Sigmoid colon (tissue), 7 donors: ENCODE data around the gene GSTO1. TPM values are rescaled to one million over a fixed set of nuclear protein-coding genes. Genes with fewer than 3 reads are reported as not detected.
A peak's percentile ranks its signal among the peaks of the same experiment; 100 is the strongest.

ENCODE experiments used
- DNase-seq: peaks from one replicate; pipeline ENCODE4 v3.0.0-alpha.2; 2019
- H3K27ac ChIP-seq, 4 donors: fragments of 200-600 bp; sonication (generic); one replicate each; pipeline ENCODE4 v1.5.1; 2016 to 2019; ENCODE audit warnings: mild to moderate bottlenecking in 1 of 4
- H3K27me3 ChIP-seq, 3 donors: fragments of 200-600 bp; sonication (generic); one replicate each; pipeline ENCODE4 v1.5.1; 2019; ENCODE audit warnings: mild to moderate bottlenecking in 1 of 3
- H3K36me3 ChIP-seq, 4 donors: fragments of 200-600 bp; sonication (generic); one replicate each; pipeline ENCODE4 v1.5.1; 2016 to 2019
- H3K4me1 ChIP-seq, 4 donors: fragments of 200-600 bp; sonication (generic); one replicate each; pipeline ENCODE4 v1.5.1; 2017 to 2019
- H3K4me3 ChIP-seq, 4 donors: fragments of 200-600 bp; sonication (generic); one replicate each; pipeline ENCODE4 v1.5.1; 2017 to 2019; ENCODE audit warnings: mild to moderate bottlenecking in 2 of 4, moderate library complexity in 1 of 4
- H3K9me3 ChIP-seq, 4 donors: fragments of 200-600 bp in 3 of 4; sonication (generic) in 3 of 4; one replicate each; pipeline versions ENCODE4 v1.5.1 to v1.6.1; 2013 to 2019
- EP300 ChIP-seq, 4 donors: sonication (generic); formaldehyde crosslinking; IDR thresholded peaks; one replicate each; pipeline ENCODE4 v1.6.1; 2017; ENCODE audit warnings: antibody characterized with exemption in 4 of 4
- POLR2A ChIP-seq, 2 donors: fragments of 450-650 bp; IDR thresholded peaks; one replicate each; pipeline ENCODE4 v1.6.1; 2016; ENCODE audit warnings: antibody characterized with exemption in 2 of 2, mild to moderate bottlenecking in 2 of 2, moderate library complexity in 2 of 2
- POLR2AphosphoS5 ChIP-seq, 4 donors: sonication (generic); formaldehyde crosslinking; IDR thresholded peaks; one replicate each; pipeline ENCODE4 v1.6.1; 2017; ENCODE audit warnings: antibody characterized with exemption in 4 of 4
- WGBS, 2 donors: extraction: QIAGEN DNeasy Blood & Tissue Kit; methylation state at CpG; one replicate each; pipeline ENCODE4 v1.1.7; 2013; 5-methylcytosine and 5-hydroxymethylcytosine counted together
- intact Hi-C: fragments of 100-400 bp; cut with DNase I; formaldehyde crosslinking; loops from one replicate; pipeline ENCODE4 v1.15.1; 2023
- polyA plus RNA-seq, 3 donors: library from polyadenylated mRNA; stranded (reverse); fragments of 200-250 nt; gene quantifications; one replicate each; pipeline ENCODE4 v1.2.3, GENCODE V29; 2013
- total RNA-seq, 4 donors: library from RNA; depleted of rRNA; stranded (reverse); fragments of >200 nt; gene quantifications; one replicate each; pipeline ENCODE4 v1.1.0, GENCODE V29; 2016
- TF ChIP-seq, protein P1 (sequence below), 4 experiments: fragments of 450-650 bp in 3 of 4; fragments of 200-600 bp in 1 of 4; IDR thresholded peaks; one replicate each; pipeline ENCODE4 v1.5.1; 2016 to 2019; ENCODE audit warnings: antibody characterized with exemption in 4 of 4, mild to moderate bottlenecking in 3 of 4, moderate library complexity in 2 of 4
- donor health status: healthy with polysubstance abuse.
- donor health status: Bipolar disorder and iron deficiency.
- donor health status: healthy.

Gene GSTO1
- total and polyA plus RNA-seq, 7 donors = 77.5 to 189 (median 141) TPM

DNA sequence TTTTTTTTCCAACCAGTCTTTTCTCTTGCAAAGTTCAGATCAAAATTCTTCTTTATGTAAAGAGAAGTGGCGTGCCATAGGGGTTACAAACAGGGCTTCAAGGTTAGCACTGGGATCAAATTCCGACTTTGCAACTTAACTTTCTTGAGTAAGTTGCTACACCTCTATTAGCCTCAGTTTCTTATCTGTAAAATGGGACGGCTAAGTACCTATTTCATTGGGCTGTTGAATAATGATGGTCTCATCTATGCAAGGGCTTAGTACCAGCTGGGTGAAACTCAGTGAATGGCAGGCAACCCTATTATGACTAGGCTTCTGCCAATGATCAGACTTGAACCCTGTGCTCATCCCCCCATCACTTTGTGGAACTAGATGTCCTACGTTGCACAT, 49.7 kb downstream of the GSTO1 start:
- intact Hi-C loops = no loop called here
- Histone ChIP-seq H3K4me3 (no peak overlapping the region), H3K4me1 (peaks cover 0 to 31% (median 24%) of the 10 kb centered on the region in 4 donors), H3K27me3 (no peaks in the 10 kb centered on the region), H3K9me3 (no peaks in the 10 kb centered on the region), H3K27ac (peak overlapping the region in 1 of 4 donors; percentile 92), H3K36me3 (no peaks in the 10 kb centered on the region)
- TF ChIP-seq, protein P1, sequence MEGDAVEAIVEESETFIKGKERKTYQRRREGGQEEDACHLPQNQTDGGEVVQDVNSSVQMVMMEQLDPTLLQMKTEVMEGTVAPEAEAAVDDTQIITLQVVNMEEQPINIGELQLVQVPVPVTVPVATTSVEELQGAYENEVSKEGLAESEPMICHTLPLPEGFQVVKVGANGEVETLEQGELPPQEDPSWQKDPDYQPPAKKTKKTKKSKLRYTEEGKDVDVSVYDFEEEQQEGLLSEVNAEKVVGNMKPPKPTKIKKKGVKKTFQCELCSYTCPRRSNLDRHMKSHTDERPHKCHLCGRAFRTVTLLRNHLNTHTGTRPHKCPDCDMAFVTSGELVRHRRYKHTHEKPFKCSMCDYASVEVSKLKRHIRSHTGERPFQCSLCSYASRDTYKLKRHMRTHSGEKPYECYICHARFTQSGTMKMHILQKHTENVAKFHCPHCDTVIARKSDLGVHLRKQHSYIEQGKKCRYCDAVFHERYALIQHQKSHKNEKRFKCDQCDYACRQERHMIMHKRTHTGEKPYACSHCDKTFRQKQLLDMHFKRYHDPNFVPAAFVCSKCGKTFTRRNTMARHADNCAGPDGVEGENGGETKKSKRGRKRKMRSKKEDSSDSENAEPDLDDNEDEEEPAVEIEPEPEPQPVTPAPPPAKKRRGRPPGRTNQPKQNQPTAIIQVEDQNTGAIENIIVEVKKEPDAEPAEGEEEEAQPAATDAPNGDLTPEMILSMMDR (IDR thresholded peaks at IDR 0.05) = no peak
- no peak for TF ChIP-seq POLR2A (IDR thresholded peaks at IDR 0.05)
- no peak for TF ChIP-seq EP300 (IDR thresholded peaks at IDR 0.05)
- no peak for TF ChIP-seq POLR2AphosphoS5 (IDR thresholded peaks at IDR 0.05)
- WGBS, 2 donors = 88 to 89% methylated on average over 4 of the region's 4 CpGs
- DNase-seq = no peak

DNA sequence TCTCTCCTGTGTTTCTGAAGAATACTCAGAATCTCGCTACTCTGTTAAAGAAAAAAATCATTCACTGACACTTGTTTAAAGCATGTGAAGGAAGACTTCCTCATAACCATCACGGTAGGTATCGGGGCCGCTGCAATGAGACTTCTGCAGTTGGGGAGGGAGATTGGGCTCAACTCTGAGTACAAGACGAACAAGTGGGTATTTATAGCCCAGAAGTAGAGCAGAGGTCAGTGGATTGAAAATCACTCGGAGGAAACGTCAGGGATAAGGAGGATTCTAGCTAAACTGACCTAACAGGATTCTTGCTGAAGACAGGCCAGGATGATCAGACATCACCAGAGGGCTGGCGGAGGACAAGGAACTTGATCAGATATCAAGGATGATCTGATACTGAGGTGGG, 50.2 kb downstream of the GSTO1 start:
- Histone ChIP-seq H3K9me3 (no peaks in the 10 kb centered on the region), H3K27ac (peak overlapping the region in 2 of 4 donors; percentile 3 to 92), H3K4me3 (no peak overlapping the region), H3K36me3 (no peaks in the 10 kb centered on the region), H3K4me1 (peaks cover 0 to 27% (median 20%) of the 10 kb centered on the region in 4 donors), H3K27me3 (no peaks in the 10 kb centered on the region)
- TF ChIP-seq, protein P1 (IDR thresholded peaks at IDR 0.05) = no peak
- TF ChIP-seq POLR2AphosphoS5 (IDR thresholded peaks at IDR 0.05) (no peak), EP300 (IDR thresholded peaks at IDR 0.05) (no peak), POLR2A (IDR thresholded peaks at IDR 0.05) (no peak)
- WGBS, 2 donors = 67 to 76% methylated on average over 8 of the region's 8 CpGs
- DNase-seq = peak; percentile 60
- intact Hi-C loops = loop anchor here (1.0 kb wide), 1 partner anchor 45 kb away; no protein-coding TSS in a partner anchor

DNA sequence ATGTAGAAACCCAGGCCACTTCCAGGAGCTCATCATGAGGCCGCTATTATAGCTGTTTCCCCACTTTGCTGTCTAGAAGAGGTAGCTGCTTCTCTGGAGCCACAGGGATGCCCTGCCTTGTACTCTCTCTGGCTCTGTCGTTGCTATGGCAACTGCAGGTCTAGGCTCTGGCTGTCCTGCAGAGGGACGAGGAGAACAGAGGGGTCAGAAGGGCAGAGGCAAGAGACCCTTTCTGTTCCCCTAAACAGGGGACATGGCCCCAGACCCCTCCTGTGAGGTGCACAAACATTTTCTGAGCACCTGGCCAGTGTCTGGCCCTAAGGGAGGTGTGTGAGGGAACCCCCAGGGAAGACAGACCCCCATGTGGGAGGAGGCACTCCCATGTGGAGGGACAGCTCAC, 52.2 kb downstream of the GSTO1 start:
- no peak for TF ChIP-seq POLR2A (IDR thresholded peaks at IDR 0.05)
- TF ChIP-seq POLR2AphosphoS5 (IDR thresholded peaks at IDR 0.05) = no peak
- TF ChIP-seq, protein P1 (IDR thresholded peaks at IDR 0.05) = no peak
- TF ChIP-seq EP300 (IDR thresholded peaks at IDR 0.05) = no peak
- intact Hi-C loops = no loop called here
- H3K36me3 ChIP-seq = peaks cover 0 to 11% (median 0%) of the 10 kb centered on the region in 4 donors
- 73 to 86% methylated on average over 3 of the region's 3 CpGs for whole genome bisulfite sequencing, 2 donors
- no peaks in the 10 kb centered on the region for H3K27me3 ChIP-seq
- peak overlapping the region in 1 of 4 donors; percentile 92 for H3K27ac ChIP-seq
- peak; percentile 54 for DNase-seq
- H3K9me3 ChIP-seq = no peaks in the 10 kb centered on the region
- H3K4me3 ChIP-seq = no peak overlapping the region
- peaks cover 0 to 17% (median 6%) of the 10 kb centered on the region in 4 donors for H3K4me1 ChIP-seq

DNA sequence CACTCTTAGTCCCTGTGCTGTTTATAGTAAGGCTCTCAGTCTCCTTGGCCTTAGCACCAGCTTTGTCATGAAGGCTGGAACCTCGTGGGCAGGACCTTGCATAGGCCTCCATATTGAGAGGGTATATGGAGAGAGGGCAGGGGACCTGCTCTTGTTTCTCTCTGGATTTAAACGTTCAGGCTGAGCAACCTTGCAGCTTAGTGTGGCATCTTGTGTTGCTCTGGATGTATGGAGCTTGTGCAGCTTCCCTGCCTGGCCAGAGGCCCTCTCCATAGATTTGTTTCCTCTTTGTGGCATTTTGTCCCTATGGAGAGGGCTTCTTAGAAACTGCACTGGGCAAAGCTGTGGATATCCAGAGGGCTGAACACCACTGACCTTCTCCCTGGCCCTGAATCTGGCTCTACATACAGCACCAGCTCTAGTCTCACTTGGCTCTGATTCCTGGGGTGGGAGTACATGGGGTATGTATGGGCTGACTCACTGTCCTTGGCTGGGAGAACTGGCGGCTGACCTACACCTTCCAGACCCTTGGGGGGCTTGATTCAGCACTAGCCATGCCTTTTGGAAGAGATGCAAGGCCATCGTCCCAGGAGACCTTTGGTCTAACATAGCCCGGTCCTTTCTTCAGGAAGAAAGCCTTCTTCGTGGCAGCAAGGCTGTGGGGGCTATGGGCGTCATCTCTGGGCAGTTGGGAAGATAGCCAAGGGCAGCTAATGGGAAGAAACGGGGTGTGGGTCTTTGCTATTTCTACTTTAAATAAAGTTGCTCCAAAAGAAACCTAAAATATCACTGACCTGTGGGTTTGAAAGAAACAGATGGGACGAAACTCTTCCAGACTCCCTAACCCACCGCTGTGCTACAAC, 53.1 kb downstream of the GSTO1 start:
- TF ChIP-seq, protein P1 (IDR thresholded peaks at IDR 0.05) = no peak
- TF ChIP-seq POLR2A (IDR thresholded peaks at IDR 0.05) (no peak), EP300 (IDR thresholded peaks at IDR 0.05) (no peak), POLR2AphosphoS5 (IDR thresholded peaks at IDR 0.05) (no peak)
- Histone ChIP-seq H3K27me3 (no peaks in the 10 kb centered on the region), H3K27ac (peak overlapping the region in 1 of 4 donors; percentile 17), H3K4me1 (peaks cover 0 to 17% (median 6%) of the 10 kb centered on the region in 4 donors), H3K9me3 (no peaks in the 10 kb centered on the region), H3K4me3 (no peak overlapping the region), H3K36me3 (peaks cover 0 to 19% (median 6%) of the 10 kb centered on the region in 4 donors)
- intact Hi-C loops = no loop called here
- WGBS, 2 donors = 76 to 82% methylated on average over 10 of the region's 10 CpGs
- peak; percentile 58 for DNase-seq
